Sigmoid colon (tissue), 7 donors: ENCODE measurements around the gene ARHGAP42. TPM values are rescaled to one million over a fixed set of nuclear protein-coding genes. Genes with fewer than 3 reads are reported as not detected.

ENCODE experiments used
- DNase-seq: peaks from one replicate; pipeline ENCODE4 v3.0.0-alpha.2; 2019
- H3K27ac ChIP-seq, 4 donors: fragments of 200-600 bp; sonication (generic); one replicate each; pipeline ENCODE4 v1.5.1; 2016 to 2019; ENCODE audit warnings: mild to moderate bottlenecking in 1 of 4
- H3K27me3 ChIP-seq, 3 donors: fragments of 200-600 bp; sonication (generic); one replicate each; pipeline ENCODE4 v1.5.1; 2019; ENCODE audit warnings: mild to moderate bottlenecking in 1 of 3
- H3K36me3 ChIP-seq, 4 donors: fragments of 200-600 bp; sonication (generic); one replicate each; pipeline ENCODE4 v1.5.1; 2016 to 2019
- H3K4me1 ChIP-seq, 4 donors: fragments of 200-600 bp; sonication (generic); one replicate each; pipeline ENCODE4 v1.5.1; 2017 to 2019
- H3K4me3 ChIP-seq, 4 donors: fragments of 200-600 bp; sonication (generic); one replicate each; pipeline ENCODE4 v1.5.1; 2017 to 2019; ENCODE audit warnings: mild to moderate bottlenecking in 2 of 4, moderate library complexity in 1 of 4
- H3K9me3 ChIP-seq, 4 donors: fragments of 200-600 bp in 3 of 4; sonication (generic) in 3 of 4; one replicate each; pipeline versions ENCODE4 v1.5.1 to v1.6.1; 2013 to 2019
- CTCF ChIP-seq, 4 experiments: fragments of 450-650 bp in 3 of 4; fragments of 200-600 bp in 1 of 4; IDR thresholded peaks; one replicate each; pipeline ENCODE4 v1.5.1; 2016 to 2019; ENCODE audit warnings: antibody characterized with exemption in 4 of 4, mild to moderate bottlenecking in 3 of 4, moderate library complexity in 2 of 4
- EP300 ChIP-seq, 4 donors: sonication (generic); formaldehyde crosslinking; IDR thresholded peaks; one replicate each; pipeline ENCODE4 v1.6.1; 2017; ENCODE audit warnings: antibody characterized with exemption in 4 of 4
- POLR2A ChIP-seq, 2 donors: fragments of 450-650 bp; IDR thresholded peaks; one replicate each; pipeline ENCODE4 v1.6.1; 2016; ENCODE audit warnings: antibody characterized with exemption in 2 of 2, mild to moderate bottlenecking in 2 of 2, moderate library complexity in 2 of 2
- POLR2AphosphoS5 ChIP-seq, 4 donors: sonication (generic); formaldehyde crosslinking; IDR thresholded peaks; one replicate each; pipeline ENCODE4 v1.6.1; 2017; ENCODE audit warnings: antibody characterized with exemption in 4 of 4
- WGBS, 2 donors: extraction: QIAGEN DNeasy Blood & Tissue Kit; methylation state at CpG; one replicate each; pipeline ENCODE4 v1.1.7; 2013; 5-methylcytosine and 5-hydroxymethylcytosine counted together
- intact Hi-C: fragments of 100-400 bp; cut with DNase I; formaldehyde crosslinking; loops from one replicate; pipeline ENCODE4 v1.15.1; 2023
- polyA plus RNA-seq, 3 donors: library from polyadenylated mRNA; stranded (reverse); fragments of 200-250 nt; gene quantifications; one replicate each; pipeline ENCODE4 v1.2.3, GENCODE V29; 2013
- total RNA-seq, 4 donors: library from RNA; depleted of rRNA; stranded (reverse); fragments of >200 nt; gene quantifications; one replicate each; pipeline ENCODE4 v1.1.0, GENCODE V29; 2016
- donor health status: healthy with polysubstance abuse.
- donor health status: Bipolar disorder and iron deficiency.
- donor health status: healthy.

ARHGAP42 gene
- total and polyA plus RNA-seq, 7 donors, result 4.2 to 16.9 (median 6.4) TPM

- H3K4me1 ChIP-seq, result no peaks in the 10 kb centered on the region
- intact Hi-C loops, result no loop called here
- no peaks in the 10 kb centered on the region for H3K36me3 ChIP-seq
- no peak for TF ChIP-seq POLR2AphosphoS5 (IDR thresholded peaks at IDR 0.05)
- TF ChIP-seq EP300 (IDR thresholded peaks at IDR 0.05), result no peak
- no peak for TF ChIP-seq POLR2A (IDR thresholded peaks at IDR 0.05)
- no peak for TF ChIP-seq CTCF (IDR thresholded peaks at IDR 0.05)
- H3K9me3 ChIP-seq, result no peaks in the 10 kb centered on the region
- H3K27ac ChIP-seq, result no peak overlapping the region
- no peak for DNase-seq
- H3K27me3 ChIP-seq, result no peaks in the 10 kb centered on the region
- no peak overlapping the region for H3K4me3 ChIP-seq
These were observed 90.0 kb downstream of the ARHGAP42 start for GRCh38 chr11:100777103-100777502.

- WGBS, 2 donors, result 19 to 69% methylated on average over 2 of the region's 2 CpGs
- DNase-seq, result no peak
- Histone ChIP-seq H3K27ac (no peak overlapping the region), H3K4me1 (no peaks in the 10 kb centered on the region), H3K9me3 (no peaks in the 10 kb centered on the region), H3K4me3 (no peak overlapping the region), H3K27me3 (no peaks in the 10 kb centered on the region), H3K36me3 (no peaks in the 10 kb centered on the region)
- intact Hi-C loops, result no loop called here
- TF ChIP-seq CTCF (IDR thresholded peaks at IDR 0.05) (no peak), POLR2AphosphoS5 (IDR thresholded peaks at IDR 0.05) (no peak), POLR2A (IDR thresholded peaks at IDR 0.05) (no peak), EP300 (IDR thresholded peaks at IDR 0.05) (no peak)
These were observed 90.6 kb downstream of the ARHGAP42 start for GRCh38 chr11:100777736-100778135.

GRCh38 chr11:100778166-100778785, 91.2 kb downstream of the ARHGAP42 start:
- WGBS, 2 donors, result 27 to 34% methylated on average over 3 of the region's 3 CpGs
- no peaks in the 10 kb centered on the region for H3K36me3 ChIP-seq

GRCh38 chr11:100780470-100780869, 93.4 kb downstream of the ARHGAP42 start:
- Histone ChIP-seq H3K27me3 (no peaks in the 10 kb centered on the region), H3K27ac (no peak overlapping the region), H3K4me3 (no peak overlapping the region), H3K9me3 (no peaks in the 10 kb centered on the region), H3K36me3 (no peaks in the 10 kb centered on the region), H3K4me1 (peaks cover 0 to 1% (median 0%) of the 10 kb centered on the region in 4 donors)
- TF ChIP-seq EP300 (IDR thresholded peaks at IDR 0.05) (no peak), POLR2AphosphoS5 (IDR thresholded peaks at IDR 0.05) (no peak), CTCF (IDR thresholded peaks at IDR 0.05) (no peak), POLR2A (IDR thresholded peaks at IDR 0.05) (no peak)
- intact Hi-C loops, result no loop called here
- no peak for DNase-seq
- WGBS, 2 donors, result 94 to 98% methylated on average over 8 of the region's 8 CpGs

More at GRCh38 chr11:100778166-100778785, 91.2 kb downstream of the ARHGAP42 start:
- H3K9me3 ChIP-seq, result no peaks in the 10 kb centered on the region
- H3K27me3 ChIP-seq, result no peaks in the 10 kb centered on the region
- H3K4me1 ChIP-seq, result no peaks in the 10 kb centered on the region
- TF ChIP-seq EP300 (IDR thresholded peaks at IDR 0.05) (no peak), POLR2A (IDR thresholded peaks at IDR 0.05) (no peak)
- DNase-seq, result no peak
- H3K4me3 ChIP-seq, result no peak overlapping the region
- H3K27ac ChIP-seq, result no peak overlapping the region
- intact Hi-C loops, result no loop called here

GRCh38 chr11:100785148-100785983, 98.3 kb downstream of the ARHGAP42 start:
- H3K27ac ChIP-seq, result no peak overlapping the region
- no peaks in the 10 kb centered on the region for H3K27me3 ChIP-seq
- no peaks in the 10 kb centered on the region for H3K36me3 ChIP-seq
- H3K4me1 ChIP-seq, result peaks cover 0 to 23% (median 8%) of the 10 kb centered on the region in 4 donors
- H3K4me3 ChIP-seq, result no peak overlapping the region
- TF ChIP-seq EP300 (IDR thresholded peaks at IDR 0.05), result no peak
- TF ChIP-seq POLR2AphosphoS5 (IDR thresholded peaks at IDR 0.05), result no peak
- no peak for TF ChIP-seq CTCF (IDR thresholded peaks at IDR 0.05)
- TF ChIP-seq POLR2A (IDR thresholded peaks at IDR 0.05), result no peak
- H3K9me3 ChIP-seq, result no peaks in the 10 kb centered on the region
- no peak for DNase-seq
- 59 to 74% methylated on average over 5 of the region's 5 CpGs for WGBS, 2 donors
- intact Hi-C loops, result no loop called here
